Keratinocyte (primary cell): ENCODE measurements around the gene SYF2. TPM values are rescaled to one million over a fixed set of nuclear protein-coding genes. Genes with fewer than 3 reads are reported as not detected.

Experiments used
- DNase-seq: peaks from one replicate; pipeline ENCODE4 v3.0.0-alpha.2; 2011; ENCODE audit warnings: low read depth, missing footprints, low spot score
- FAIRE-seq: peaks from 2 replicates; lab custom pipeline; 2011; peaks lifted over from hg19 to GRCh38; lab: Jason Lieb, UNC
- H2AFZ ChIP-seq: 2 replicates; pipeline ENCODE4 v1.6.0; 2012; ENCODE audit warnings: low read length, control low read depth, inconsistent platforms; ENCODE audit not compliant: control insufficient read depth
- H3K27ac ChIP-seq: 2 replicates; pipeline ENCODE4 v1.5.1; 2011; ENCODE audit warnings: low read length; ENCODE audit not compliant: control insufficient read depth, insufficient read depth
- H3K27me3 ChIP-seq: 3 replicates; pipeline ENCODE4 v1.6.0; 2011; ENCODE audit warnings: low read length; ENCODE audit not compliant: control insufficient read depth, insufficient read depth; ENCODE audit errors: extremely low read depth
- H3K36me3 ChIP-seq, 2 experiments: 2 replicates in 1 of 2; 3 replicates in 1 of 2; pipeline ENCODE4 v1.5.1; 2011; ENCODE audit warnings: low read length in 2 of 2, mild to moderate bottlenecking in 1 of 2; ENCODE audit not compliant: control insufficient read depth in 2 of 2, insufficient read depth in 2 of 2; ENCODE audit errors: extremely low read depth in 1 of 2
- H3K4me1 ChIP-seq: 3 replicates; pipeline ENCODE4 v1.5.1; 2011; ENCODE audit warnings: low read length; ENCODE audit not compliant: control insufficient read depth, insufficient read depth; ENCODE audit errors: extremely low read depth
- H3K4me2 ChIP-seq: 3 replicates; pipeline ENCODE4 v1.6.0; 2011; ENCODE audit warnings: low read depth, low read length; ENCODE audit not compliant: control insufficient read depth, insufficient read depth; ENCODE audit errors: extremely low read depth
- H3K4me3 ChIP-seq, 3 experiments: fragments of 200-600 bp in 1 of 3; sonication (generic) in 1 of 3; 2 replicates in 2 of 3; 3 replicates in 1 of 3; pipeline ENCODE4 v1.5.1; 2011 to 2016; ENCODE audit warnings: low read length in 3 of 3, mild to moderate bottlenecking in 3 of 3, control low read depth in 2 of 3, inconsistent platforms in 1 of 3, low read depth in 1 of 3, mixed read lengths in 1 of 3, mixed run types in 1 of 3, moderate library complexity in 1 of 3; ENCODE audit not compliant: control insufficient read depth in 2 of 3, insufficient read depth in 2 of 3; ENCODE audit errors: extremely low read depth in 1 of 3
- H3K79me2 ChIP-seq: 2 replicates; pipeline ENCODE4 v1.6.0; 2012; ENCODE audit warnings: low read length; ENCODE audit not compliant: control insufficient read depth, insufficient read depth
- H3K9ac ChIP-seq: 3 replicates; pipeline ENCODE4 v1.6.0; 2011; ENCODE audit warnings: low read length; ENCODE audit not compliant: control insufficient read depth, insufficient read depth; ENCODE audit errors: extremely low read depth
- H3K9me1 ChIP-seq: 3 replicates; pipeline ENCODE4 v1.6.0; 2011; ENCODE audit warnings: low read length; ENCODE audit not compliant: control insufficient read depth, insufficient read depth; ENCODE audit errors: extremely low read depth
- H3K9me3 ChIP-seq: 2 replicates; pipeline ENCODE4 v1.5.1; 2012; ENCODE audit warnings: low read depth, low read length; ENCODE audit not compliant: control insufficient read depth
- H4K20me1 ChIP-seq: 3 replicates; pipeline ENCODE4 v1.6.0; 2011; ENCODE audit warnings: low read length; ENCODE audit not compliant: control insufficient read depth, insufficient read depth; ENCODE audit errors: extremely low read depth
- CTCF ChIP-seq, 3 experiments: IDR thresholded peaks in 1 of 3; conservative IDR thresholded peaks in 1 of 3; optimal IDR thresholded peaks in 1 of 3; 2 replicates in 2 of 3; 3 replicates in 1 of 3; pipeline versions ENCODE3 to v1.5.1; 2011; ENCODE audit warnings: low read length in 3 of 3, mild to moderate bottlenecking in 3 of 3, moderate library complexity in 2 of 3, control low read depth in 1 of 3, inconsistent platforms in 1 of 3; ENCODE audit not compliant: insufficient read depth in 2 of 3; ENCODE audit errors: extremely low read depth in 1 of 3
- EZH2 ChIP-seq: IDR thresholded peaks from one replicate; pipeline ENCODE4 v1.6.1; 2012; ENCODE audit warnings: inconsistent platforms, mild to moderate bottlenecking, low read length, moderate library complexity
- dilution Hi-C: fragments of 300-500 bp; cut with MboI; formaldehyde crosslinking; loops from one replicate; pipeline ENCODE4 v1.7.0; 2020; ENCODE audit warnings: low sequenced_read_pairs; ENCODE audit not compliant: extremely low pct_ligation_motif_present
- polyA plus RNA-seq, 5 experiments: library from polyadenylated mRNA; depleted of rRNA in 3 of 5; stranded (reverse) in 3 of 5; stranded (forward) in 1 of 5; unstranded in 1 of 5; fragments of >200 nt; gene quantifications; 1 replicate in 1 of 5; 2 replicates in 3 of 5; 3 replicates in 1 of 5; pipeline versions ENCODE4 v1.2.1 to v1.2.3, GENCODE V29; 2011 to 2012; ENCODE audit warnings: missing spikeins in 2 of 5, low read depth in 1 of 5, low replicate concordance in 1 of 5

Gene SYF2
- polyA plus RNA-seq, 1 donor (not counting 4 experiments of a cell fraction or from before 2014, with no cell fraction given): 31.8 TPM

GRCh38 chr1:25223471-25223870, 8.8 kb downstream of the SYF2 start:
- dilution Hi-C loops: loop anchor here (25.0 kb wide), 1 partner anchor 286 kb away; the partner anchor contains the start of gene RUNX3
- Histone ChIP-seq H3K27me3 (no peaks in the 10 kb centered on the region), H3K9me3 (no peaks in the 10 kb centered on the region), H3K27ac (no peak overlapping the region), H3K36me3 (peaks cover 17 to 19% of the 10 kb centered on the region in 2 experiments), H3K79me2 (no peaks in the 10 kb centered on the region), H2AFZ (no peak overlapping the region), H3K9me1 (no peaks in the 10 kb centered on the region), H4K20me1 (no peaks in the 10 kb centered on the region), H3K9ac (no peak overlapping the region), H3K4me1 (no peaks in the 10 kb centered on the region), H3K4me3 (no peak overlapping the region), H3K4me2 (no peak overlapping the region)
- DNase-seq (no peak), FAIRE-seq (no peak)
- no peak for TF ChIP-seq EZH2
- TF ChIP-seq CTCF (optimal IDR thresholded peaks at IDR 0.05 in 1 of 3, IDR thresholded peaks at IDR 0.05 in 1 of 3, conservative IDR thresholded peaks at IDR 0.05 in 1 of 3; ENCODE audit: extremely low read depth in 1 of 3, insufficient read depth in 2 of 3, low read length in 3 of 3): no peak

- TF ChIP-seq CTCF (optimal IDR thresholded peaks at IDR 0.05 in 1 of 3, IDR thresholded peaks at IDR 0.05 in 1 of 3, conservative IDR thresholded peaks at IDR 0.05 in 1 of 3; ENCODE audit: extremely low read depth in 1 of 3, insufficient read depth in 2 of 3, low read length in 3 of 3) (no peak), EZH2 (no peak)
- H3K4me2 ChIP-seq: no peak overlapping the region
- peaks cover 17 to 19% of the 10 kb centered on the region in 2 experiments for H3K36me3 ChIP-seq
- no peaks in the 10 kb centered on the region for H3K4me1 ChIP-seq
- DNase-seq (no peak), FAIRE-seq (no peak)
- no peak overlapping the region for H2AFZ ChIP-seq
- no peaks in the 10 kb centered on the region for H3K79me2 ChIP-seq
- no peak overlapping the region for H3K4me3 ChIP-seq
- no peaks in the 10 kb centered on the region for H3K9me3 ChIP-seq
- H4K20me1 ChIP-seq: no peaks in the 10 kb centered on the region
- no peak overlapping the region for H3K27ac ChIP-seq
- no peaks in the 10 kb centered on the region for H3K27me3 ChIP-seq
- H3K9me1 ChIP-seq: no peaks in the 10 kb centered on the region
- dilution Hi-C loops: loop anchor here (25.0 kb wide), 1 partner anchor 285 kb away; the partner anchor contains the start of gene RUNX3
- no peak overlapping the region for H3K9ac ChIP-seq
These were observed 9.7 kb downstream of the SYF2 start for GRCh38 chr1:25222606-25223005.
